WERI-Rb-1 (cell line): Measurements from ENCODE around the gene CCDC121.

ENCODE experiments used
- DNase-seq: peaks from one replicate; pipeline ENCODE4 v3.0.0-alpha.2; 2020
- H3K27ac ChIP-seq: fragments of 250-450 bp; sonication (Bioruptor Pico); 2 replicates; pipeline ENCODE4 v1.5.1; 2020; ENCODE audit warnings: mild to moderate bottlenecking, moderate library complexity
- H3K27me3 ChIP-seq: fragments of 250-450 bp; sonication (Bioruptor Pico); 2 replicates; pipeline ENCODE4 v1.5.1; 2021; ENCODE audit warnings: mild to moderate bottlenecking, low read depth, moderate library complexity; ENCODE audit not compliant: insufficient read depth, severe bottlenecking
- H3K36me3 ChIP-seq: fragments of 250-450 bp; sonication (Bioruptor Pico); 2 replicates; pipeline ENCODE4 v1.5.1; 2020; ENCODE audit warnings: mild to moderate bottlenecking, moderate library complexity
- H3K4me3 ChIP-seq: 2 replicates; pipeline ENCODE4 v1.5.1; 2011; ENCODE audit warnings: low read depth, mild to moderate bottlenecking, control low read depth, low read length
- H3K9me3 ChIP-seq: fragments of 250-450 bp; sonication (Bioruptor Pico); 2 replicates; pipeline ENCODE4 v1.5.1; 2021; ENCODE audit warnings: mild to moderate bottlenecking, moderate library complexity; ENCODE audit not compliant: severe bottlenecking
- TF ChIP-seq, protein P1 (sequence below): IDR thresholded peaks from 2 replicates; pipeline ENCODE4 v1.5.1; 2011; ENCODE audit warnings: low read depth, mild to moderate bottlenecking, control low read depth, inconsistent platforms, low read length

The CCDC121 gene

DNA sequence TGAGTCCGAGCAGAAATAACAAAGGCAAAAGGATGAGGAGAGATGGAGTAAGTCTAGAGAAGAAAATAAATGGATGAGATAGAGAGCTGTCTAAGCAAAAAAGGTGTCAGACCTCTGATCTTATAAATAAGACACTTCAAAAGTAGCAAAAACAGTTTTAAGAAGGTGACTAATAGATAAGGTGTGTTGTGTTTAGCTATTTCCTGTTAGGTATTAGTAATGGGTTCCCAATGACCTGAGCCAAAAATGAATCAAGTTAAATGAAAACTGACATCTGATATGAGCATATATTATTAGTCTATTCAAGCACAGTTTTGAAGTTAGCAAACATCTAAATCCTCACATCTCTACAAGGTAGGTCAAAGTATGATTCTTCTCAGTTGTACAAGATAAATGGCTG is 24.0 kb upstream of the CCDC121 start:
- no peak overlapping the region for H3K4me3 ChIP-seq
- H3K27ac ChIP-seq = no peak overlapping the region
- H3K36me3 ChIP-seq = peaks cover 85% of the 10 kb centered on the region
- TF ChIP-seq, protein P1, sequence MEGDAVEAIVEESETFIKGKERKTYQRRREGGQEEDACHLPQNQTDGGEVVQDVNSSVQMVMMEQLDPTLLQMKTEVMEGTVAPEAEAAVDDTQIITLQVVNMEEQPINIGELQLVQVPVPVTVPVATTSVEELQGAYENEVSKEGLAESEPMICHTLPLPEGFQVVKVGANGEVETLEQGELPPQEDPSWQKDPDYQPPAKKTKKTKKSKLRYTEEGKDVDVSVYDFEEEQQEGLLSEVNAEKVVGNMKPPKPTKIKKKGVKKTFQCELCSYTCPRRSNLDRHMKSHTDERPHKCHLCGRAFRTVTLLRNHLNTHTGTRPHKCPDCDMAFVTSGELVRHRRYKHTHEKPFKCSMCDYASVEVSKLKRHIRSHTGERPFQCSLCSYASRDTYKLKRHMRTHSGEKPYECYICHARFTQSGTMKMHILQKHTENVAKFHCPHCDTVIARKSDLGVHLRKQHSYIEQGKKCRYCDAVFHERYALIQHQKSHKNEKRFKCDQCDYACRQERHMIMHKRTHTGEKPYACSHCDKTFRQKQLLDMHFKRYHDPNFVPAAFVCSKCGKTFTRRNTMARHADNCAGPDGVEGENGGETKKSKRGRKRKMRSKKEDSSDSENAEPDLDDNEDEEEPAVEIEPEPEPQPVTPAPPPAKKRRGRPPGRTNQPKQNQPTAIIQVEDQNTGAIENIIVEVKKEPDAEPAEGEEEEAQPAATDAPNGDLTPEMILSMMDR = no peak
- no peaks in the 10 kb centered on the region for H3K27me3 ChIP-seq
- DNase-seq = no peak
- H3K9me3 ChIP-seq = no peaks in the 10 kb centered on the region

DNA sequence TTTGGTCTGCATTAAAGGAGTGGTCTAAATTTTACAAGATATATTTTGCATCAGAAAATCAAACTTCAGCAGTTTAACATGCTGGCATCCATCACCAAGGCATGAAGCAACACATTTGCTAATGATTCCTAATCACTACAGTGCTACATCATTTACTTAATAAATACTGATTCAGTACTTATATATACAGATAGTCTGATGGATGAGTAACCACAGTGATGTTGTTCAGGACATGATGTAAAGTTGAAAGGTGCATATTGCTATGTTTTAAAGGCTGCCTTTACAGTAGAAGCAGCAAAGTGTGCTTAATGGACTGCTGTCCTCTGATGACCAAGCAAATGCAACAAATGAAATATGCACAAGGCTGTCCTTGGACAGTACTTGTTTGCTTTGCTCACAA is 23.5 kb upstream of the CCDC121 start:
- no peak for DNase-seq
- Histone ChIP-seq H3K9me3 (no peaks in the 10 kb centered on the region), H3K27me3 (no peaks in the 10 kb centered on the region), H3K36me3 (peaks cover 85% of the 10 kb centered on the region), H3K4me3 (no peak overlapping the region), H3K27ac (no peak overlapping the region; the same call in 1 of the 2 replicates)
- TF ChIP-seq, protein P1 = no peak

DNA sequence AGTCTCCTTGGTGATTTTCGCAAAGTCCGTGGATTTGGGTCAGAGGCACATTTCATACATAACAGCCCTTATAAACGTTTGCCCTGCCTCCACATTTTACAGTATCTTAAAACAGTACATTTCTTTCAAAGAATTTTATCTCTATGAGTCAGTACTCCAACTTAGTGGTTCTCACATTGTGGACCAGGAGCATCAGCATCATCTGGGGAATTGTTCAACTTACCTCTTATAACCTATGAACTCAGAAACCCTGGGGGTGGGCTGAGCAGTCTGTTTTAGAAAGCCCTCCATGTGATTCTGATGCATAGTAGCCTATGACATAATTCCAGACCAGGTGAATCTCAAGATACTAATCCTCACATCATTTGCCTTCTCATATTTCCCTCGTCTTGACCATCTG is 22.2 kb upstream of the CCDC121 start:
- Histone ChIP-seq H3K9me3 (no peaks in the 10 kb centered on the region), H3K27me3 (no peaks in the 10 kb centered on the region), H3K4me3 (no peak overlapping the region), H3K27ac (peak overlapping the region; percentile 65), H3K36me3 (peaks cover 82% of the 10 kb centered on the region)
- DNase-seq = peak; percentile 55
- TF ChIP-seq, protein P1 = no peak

DNA sequence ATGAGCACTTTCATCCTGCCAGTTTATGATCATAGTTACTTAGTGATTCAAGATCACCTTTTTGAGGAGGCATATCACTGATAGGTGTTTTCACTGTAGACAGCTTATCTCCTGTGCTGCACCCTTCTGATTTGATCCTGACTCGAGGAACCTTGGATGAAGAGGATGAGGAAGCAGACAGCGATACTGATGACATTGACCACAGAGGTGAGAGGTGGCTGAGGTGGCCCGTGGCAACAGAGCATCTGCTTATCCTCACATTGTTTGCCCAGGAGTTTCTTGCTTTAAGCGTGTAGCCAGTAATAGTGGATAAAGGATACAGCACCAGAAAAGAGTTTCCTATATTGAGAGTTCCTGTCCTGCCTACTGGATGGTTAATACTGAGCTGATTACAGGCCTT is 18.9 kb upstream of the CCDC121 start:
- TF ChIP-seq, protein P1 = no peak
- H3K4me3 ChIP-seq = no peak overlapping the region
- peaks cover 72% of the 10 kb centered on the region for H3K36me3 ChIP-seq
- H3K27ac ChIP-seq = no peak overlapping the region
- H3K9me3 ChIP-seq = no peaks in the 10 kb centered on the region
- no peaks in the 10 kb centered on the region for H3K27me3 ChIP-seq
- no peak for DNase-seq

DNA sequence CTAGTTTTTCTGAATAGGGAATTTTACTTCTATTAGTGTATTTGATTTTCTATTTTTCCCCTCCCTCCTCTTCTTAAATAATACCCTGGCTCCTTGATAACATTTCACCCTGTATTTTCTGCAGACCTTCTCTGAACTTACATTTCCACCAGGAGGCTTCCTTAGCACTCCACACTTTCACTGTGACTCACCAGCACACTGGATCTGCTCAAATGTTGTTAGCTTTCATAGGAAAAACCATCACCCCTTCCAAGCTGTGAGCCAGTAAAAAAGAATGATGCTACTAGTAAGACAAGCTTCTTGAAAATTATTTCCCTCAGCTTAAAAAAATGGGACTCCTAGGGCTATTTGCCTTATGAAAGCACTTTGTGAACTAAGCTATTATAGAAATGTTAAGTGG is 18.5 kb upstream of the CCDC121 start:
- TF ChIP-seq, protein P1 = no peak
- no peak overlapping the region for H3K4me3 ChIP-seq
- no peaks in the 10 kb centered on the region for H3K27me3 ChIP-seq
- DNase-seq = no peak
- H3K27ac ChIP-seq = no peak overlapping the region
- peaks cover 72% of the 10 kb centered on the region for H3K36me3 ChIP-seq
- no peaks in the 10 kb centered on the region for H3K9me3 ChIP-seq

DNA sequence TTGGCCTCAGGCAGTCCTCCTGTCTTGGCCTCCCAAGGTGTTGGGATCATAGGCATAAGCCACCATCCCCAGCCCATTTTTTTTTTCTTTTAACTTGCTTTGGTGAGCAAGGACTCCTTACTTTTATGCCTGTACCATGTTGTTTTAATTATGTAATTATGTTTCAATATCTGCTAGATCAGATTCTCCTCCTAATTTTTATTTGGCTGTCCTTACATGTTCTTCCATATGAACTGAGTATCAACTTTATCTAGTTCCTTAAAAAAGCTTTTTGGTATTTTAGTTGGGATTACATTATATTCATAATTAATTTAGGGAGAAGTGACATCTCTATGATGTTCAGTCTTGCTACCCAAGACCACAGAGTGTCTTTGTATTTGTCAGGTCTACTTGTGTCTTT is 16.4 kb upstream of the CCDC121 start:
- no peak overlapping the region for H3K4me3 ChIP-seq
- peaks cover 84% of the 10 kb centered on the region for H3K36me3 ChIP-seq

More for the DNA sequence above, 16.4 kb upstream of the CCDC121 start:
- TF ChIP-seq, protein P1 = no peak
- DNase-seq = no peak
- Histone ChIP-seq H3K27ac (no peak overlapping the region), H3K27me3 (no peaks in the 10 kb centered on the region), H3K9me3 (no peaks in the 10 kb centered on the region)
